HPDE6-E6E7 (cell line): Measurements from ENCODE around the gene RNASEH2B.

Experiments
- DNase-seq: peaks from one replicate; pipeline ENCODE4 v3.0.0; 2011; ENCODE audit warnings: missing footprints; ENCODE audit errors: extremely low spot score

The RNASEH2B gene

GRCh38 chr13:50940509-50940908, 30.9 kb downstream of the RNASEH2B start:
- DNase-seq: no peak

GRCh38 chr13:50941146-50941545, 31.6 kb downstream of the RNASEH2B start:
- DNase-seq: no peak

- no peak for DNase-seq
Measured at GRCh38 chr13:50942630-50943311, 33.2 kb downstream of the RNASEH2B start.

DNA sequence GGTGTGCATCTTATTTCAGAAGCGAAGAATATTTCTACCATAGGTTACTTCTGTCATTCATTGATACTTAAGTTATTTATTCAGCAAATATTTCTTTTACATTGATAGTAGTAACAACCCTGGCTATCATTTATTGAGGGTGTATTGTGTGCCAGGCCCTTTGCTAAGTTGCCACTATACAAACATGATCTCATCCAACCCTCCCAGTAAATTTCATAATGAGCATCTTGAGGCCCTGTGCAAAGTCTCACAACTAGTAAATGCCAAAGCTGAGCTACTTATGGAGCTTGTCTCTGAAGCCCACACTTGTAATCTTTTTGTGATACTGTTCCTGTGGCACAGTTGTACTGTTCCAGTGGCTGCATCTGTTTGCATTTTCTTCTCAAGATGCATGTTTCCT, 36.1 kb downstream of the RNASEH2B start:
- no peak for DNase-seq

- no peak for DNase-seq
Measured at GRCh38 chr13:50948601-50949000, 39.0 kb downstream of the RNASEH2B start.

GRCh38 chr13:50950849-50951248, 41.3 kb downstream of the RNASEH2B start:
- no peak for DNase-seq

- no peak for DNase-seq
Measured at GRCh38 chr13:50951366-50951765, 41.8 kb downstream of the RNASEH2B start.

- DNase-seq: no peak
Measured at GRCh38 chr13:50955241-50955640, 45.6 kb downstream of the RNASEH2B start.

- DNase-seq: no peak
Measured at GRCh38 chr13:50955798-50956197, 46.2 kb downstream of the RNASEH2B start.

DNA sequence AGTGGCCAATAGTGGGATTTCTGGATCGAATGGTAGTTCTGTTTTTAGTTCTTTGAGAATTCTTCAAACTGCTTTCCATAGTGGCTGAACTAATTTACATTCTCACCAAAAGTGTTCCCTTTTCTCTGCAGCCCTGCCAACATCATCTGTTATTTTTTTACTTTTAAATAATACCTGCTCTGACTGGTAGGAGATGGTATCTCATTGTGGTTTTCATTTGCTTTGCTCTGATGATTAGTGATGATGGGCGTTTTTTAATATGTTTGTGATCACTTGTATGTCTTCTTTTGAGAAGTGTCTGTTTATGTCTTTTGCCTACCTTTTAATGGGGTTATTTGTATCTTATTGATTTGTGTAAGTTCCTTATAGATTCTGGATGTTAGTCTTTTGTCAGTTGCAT, 48.0 kb downstream of the RNASEH2B start:
- DNase-seq: no peak

DNA sequence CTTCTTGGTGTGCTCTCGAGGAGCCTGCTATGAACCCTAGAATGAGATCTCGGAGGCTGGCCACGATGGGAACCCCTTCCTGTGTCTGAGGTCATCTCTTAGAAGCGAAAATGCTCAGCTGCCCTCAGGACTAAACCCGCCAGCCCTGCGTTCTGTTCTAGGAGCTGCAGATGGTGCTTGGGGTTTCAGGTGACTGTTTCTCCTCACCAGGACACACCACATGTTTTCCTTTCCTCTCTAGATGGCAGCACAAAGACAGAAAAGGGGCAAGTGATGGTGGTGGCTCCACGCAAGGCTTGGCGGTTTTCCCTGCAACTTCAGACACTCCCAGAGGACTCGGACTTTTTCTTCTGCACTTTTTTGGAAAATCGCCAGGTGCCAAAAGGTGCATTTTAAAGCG, 60.1 kb downstream of the RNASEH2B start:
- no peak for DNase-seq

DNA sequence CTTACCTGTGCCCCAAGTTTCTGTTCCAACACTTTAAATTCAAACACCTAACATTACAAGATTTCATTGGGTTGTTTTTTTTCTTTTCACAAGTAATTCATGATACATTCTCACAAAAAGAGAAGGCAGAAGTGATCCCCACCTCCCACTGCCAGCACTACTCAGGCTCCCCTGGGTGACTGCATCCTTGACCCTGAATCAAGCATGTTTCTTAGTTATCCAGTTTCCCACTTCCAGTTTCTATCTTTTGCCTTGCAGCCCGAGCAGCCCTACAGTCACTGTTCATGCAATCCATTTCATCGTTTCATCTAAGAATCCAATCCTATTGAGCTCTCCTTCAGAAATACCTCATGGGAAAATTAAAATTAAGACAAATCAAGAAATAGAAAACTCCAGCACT, 61.4 kb downstream of the RNASEH2B start:
- no peak for DNase-seq

DNA sequence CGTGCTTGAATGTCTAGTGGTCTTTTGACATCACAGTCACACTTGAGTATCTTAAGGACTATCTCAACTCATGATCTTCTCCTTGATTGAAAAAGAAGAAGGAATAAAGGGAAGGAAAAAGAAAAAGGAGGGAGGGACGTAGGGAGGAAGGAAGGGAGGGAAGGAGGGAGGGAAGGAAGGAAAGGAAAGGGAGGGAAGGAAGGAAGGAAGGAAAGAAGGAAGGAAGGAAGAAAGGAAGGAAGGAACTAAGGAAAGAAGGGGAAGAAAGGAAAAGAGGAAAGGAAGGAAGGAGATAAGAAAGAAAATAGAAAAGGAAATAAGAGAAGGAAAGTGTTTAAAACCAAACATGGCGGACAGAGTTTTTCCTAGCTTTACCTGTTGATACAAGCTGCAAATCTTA, 64.7 kb downstream of the RNASEH2B start:
- DNase-seq: no peak

GRCh38 chr13:50979187-50979586, 69.6 kb downstream of the RNASEH2B start:
- no peak for DNase-seq

DNA sequence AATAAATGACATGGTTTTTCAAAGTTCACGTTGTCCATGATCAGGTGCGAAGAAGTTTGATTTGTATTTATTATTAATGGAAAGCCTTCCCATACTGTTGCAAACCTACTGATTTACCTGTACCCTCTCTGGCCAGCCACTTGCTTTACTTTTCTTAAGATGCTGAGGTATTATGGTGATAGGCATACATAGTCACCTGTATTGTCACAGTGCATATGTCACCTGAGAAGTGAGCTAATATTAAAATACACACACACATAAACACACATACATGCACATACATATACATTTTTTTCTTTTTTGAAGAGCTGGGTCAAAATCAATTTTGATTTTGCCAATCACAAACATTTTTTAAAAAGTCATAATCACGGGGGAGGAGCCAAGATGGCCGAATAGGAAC, 72.1 kb downstream of the RNASEH2B start:
- no peak for DNase-seq

DNA sequence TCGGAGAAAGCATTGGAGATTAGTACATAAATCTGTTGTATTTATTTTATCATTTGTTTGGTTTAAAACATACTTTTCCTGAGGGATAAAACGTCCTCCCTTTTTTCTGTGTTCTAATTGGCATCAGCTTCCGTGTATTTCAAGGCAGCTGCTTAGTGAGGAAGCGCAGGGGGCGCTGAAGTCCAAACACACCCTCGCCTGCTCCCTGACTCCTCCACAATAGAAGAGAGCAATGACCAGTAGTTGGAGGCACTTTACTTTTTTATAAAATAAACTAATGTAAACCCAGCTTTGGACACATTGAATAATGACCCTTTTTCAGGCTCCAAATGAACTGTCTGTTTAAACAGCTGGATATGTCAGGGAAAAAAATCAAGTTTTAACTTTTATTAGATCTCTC, 79.9 kb downstream of the RNASEH2B start:
- no peak for DNase-seq

DNA sequence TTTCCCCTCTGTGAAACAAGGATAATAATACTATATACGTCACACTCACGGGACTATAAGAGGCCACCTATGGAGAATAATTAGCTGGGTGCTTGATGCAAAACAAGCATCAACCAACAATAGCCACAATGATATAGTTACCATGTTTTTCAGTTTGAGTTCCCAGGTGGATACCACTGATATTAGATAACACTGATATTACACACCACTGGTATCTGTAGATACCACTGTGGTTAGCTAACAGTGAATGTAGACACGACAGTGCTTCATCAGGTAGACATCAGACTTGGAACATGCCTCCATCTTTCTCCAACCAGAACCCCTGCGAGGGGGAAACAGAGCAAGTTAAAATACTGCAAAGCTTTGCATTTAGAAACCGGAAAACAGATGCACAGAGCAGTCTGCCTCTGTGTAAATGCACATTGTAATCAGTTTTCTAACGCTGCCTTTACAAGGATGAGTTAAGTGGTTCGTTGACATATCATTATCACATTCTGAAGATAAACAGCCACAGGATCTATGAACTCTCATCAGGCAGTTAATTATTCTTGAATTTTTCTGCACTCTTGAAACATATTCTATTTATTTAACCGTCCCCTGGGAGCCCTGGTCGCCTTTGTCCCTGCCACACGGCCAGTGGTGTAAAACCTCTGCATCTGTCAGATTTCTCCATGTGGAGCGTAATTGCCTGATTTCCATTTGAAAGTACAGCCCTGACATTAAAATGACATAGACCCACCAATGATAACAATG, 80.7 kb downstream of the RNASEH2B start:
- DNase-seq: no peak

DNA sequence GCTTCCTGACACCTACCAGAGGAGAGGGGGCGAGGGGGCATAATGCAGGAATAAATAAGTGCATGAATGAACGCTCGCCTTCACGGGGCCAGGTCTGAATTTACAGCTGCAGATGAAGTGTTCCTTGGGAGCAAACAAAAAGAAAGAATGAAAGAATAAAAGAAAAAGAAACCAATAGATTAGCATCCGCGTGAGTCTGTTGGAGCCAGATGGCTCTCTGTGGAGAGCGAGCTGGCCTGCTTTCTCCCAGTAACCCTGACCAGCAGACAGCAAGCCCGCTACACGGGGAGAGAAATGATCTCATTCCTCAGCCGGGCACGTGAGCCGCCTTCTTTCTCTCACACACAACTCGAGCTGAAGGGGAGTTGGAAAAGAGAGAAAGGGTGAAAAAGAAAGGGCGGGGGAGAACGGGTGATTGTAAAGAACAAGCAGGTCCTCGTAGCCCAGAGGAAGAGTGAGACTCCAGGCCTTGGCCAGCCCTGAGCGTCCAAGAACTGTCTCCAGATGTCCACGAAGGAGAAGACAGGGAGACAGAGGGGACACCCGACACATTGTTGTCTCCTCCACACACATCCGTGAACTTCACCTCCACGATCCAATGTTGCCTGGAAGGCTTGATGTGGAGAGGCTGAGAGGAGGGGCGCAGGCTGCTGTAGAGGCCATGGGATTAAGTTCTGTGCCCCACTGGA, 81.4 kb downstream of the RNASEH2B start:
- no peak for DNase-seq

DNA sequence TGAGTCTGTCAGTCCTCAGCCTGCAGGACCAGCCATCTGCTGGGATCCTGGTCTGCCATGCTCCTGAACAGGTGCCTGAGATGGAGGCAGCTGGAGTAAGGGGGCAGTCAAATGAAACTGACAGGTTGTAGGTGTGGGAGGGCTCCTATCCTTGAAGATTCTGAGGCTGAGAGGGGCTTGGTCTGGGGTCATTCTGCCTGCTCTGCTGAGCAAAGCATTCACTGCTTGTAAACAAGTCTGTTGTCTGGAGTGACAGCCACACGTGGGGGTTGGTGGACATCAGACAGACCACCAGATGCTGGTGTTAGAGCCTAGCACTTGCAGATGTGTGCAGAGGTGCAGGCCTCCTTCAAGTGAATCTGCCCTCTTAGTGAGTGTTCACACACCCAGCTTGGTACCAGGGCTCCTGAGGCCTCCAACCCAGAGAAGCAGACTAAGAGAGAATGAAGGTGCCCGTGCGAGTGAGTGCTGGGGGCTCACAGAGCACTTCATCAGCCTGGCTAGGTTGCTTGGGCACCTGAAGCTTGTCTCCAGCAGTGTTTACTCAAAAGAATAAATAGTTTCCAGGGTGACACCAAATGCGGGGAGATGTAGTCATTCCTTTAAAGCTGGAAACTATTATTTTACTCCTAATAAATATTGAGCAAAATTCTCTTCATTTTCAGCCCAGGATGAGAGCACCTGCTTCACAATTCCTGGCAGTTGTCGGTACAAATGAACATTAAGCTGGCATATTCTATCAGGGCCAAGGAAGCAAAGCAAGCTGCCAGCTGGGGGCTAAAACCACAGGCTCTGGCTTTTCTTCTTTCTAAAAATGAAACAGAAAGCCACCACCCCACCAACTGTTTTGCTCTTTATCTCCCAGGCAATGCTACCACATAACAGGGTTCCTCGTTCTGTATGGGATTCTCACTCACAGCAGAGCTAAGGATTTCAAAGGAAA, 82.3 kb downstream of the RNASEH2B start:
- no peak for DNase-seq

- no peak for DNase-seq
Measured at GRCh38 chr13:50993371-50993770, 83.8 kb downstream of the RNASEH2B start.

- DNase-seq: no peak
Measured at GRCh38 chr13:50993934-50994333, 84.3 kb downstream of the RNASEH2B start.

DNA sequence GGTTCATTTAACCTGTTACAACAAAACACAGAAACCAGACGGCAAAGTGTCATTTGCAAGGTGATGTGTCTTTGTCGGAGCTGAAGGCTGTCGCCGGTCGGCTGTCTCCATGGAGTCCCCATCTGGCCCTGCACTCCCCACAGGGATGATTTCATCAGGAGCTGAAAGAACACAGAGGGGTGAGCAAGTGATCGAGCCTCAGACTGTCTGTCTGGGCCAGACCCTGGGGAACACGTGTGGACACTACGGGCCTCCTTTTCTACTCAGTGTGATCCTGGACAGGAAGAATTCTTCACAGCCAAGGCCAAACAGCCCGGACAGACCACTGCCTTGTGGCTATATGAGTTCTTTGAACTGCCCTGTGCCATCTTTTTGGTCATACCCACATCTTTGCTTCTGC, 85.1 kb downstream of the RNASEH2B start:
- no peak for DNase-seq
